Activated CD4-positive, alpha-beta T cell treated with anti-CD3 and anti-CD28 coated beads, Interleukin-2, amount 10 ng/mL, durations not matched to agents 7 days and 5 days (primary cell): ENCODE measurements around the gene GPLD1. TPM values are rescaled to one million over a fixed set of nuclear protein-coding genes. Genes with fewer than 3 reads are reported as not detected.

Experiments
- CTCF ChIA-PET: fragments of 350-600 bp; sonication (Branson Sonifier 250); formaldehyde crosslinking; loops from one replicate; lab custom pipeline; 2021; ENCODE audit warnings: antibody characterized with exemption; lab: Charles Lee
- POLR2A ChIA-PET: fragments of 350-600 bp; sonication (Branson Sonifier 250); formaldehyde crosslinking; loops from one replicate; lab custom pipeline; 2021; ENCODE audit warnings: antibody characterized with exemption; lab: Charles Lee
- DNase-seq: peaks from one replicate; pipeline ENCODE4 v3.0.0-alpha.2; 2020
- H3K27ac Mint-ChIP-seq: one replicate; pipeline ENCODE4 v1.8.0; 2021; ENCODE audit warnings: mild to moderate bottlenecking, moderate library complexity, mixed read lengths
- H3K27me3 Mint-ChIP-seq: one replicate; pipeline ENCODE4 v1.8.0; 2021; ENCODE audit warnings: mixed read lengths
- H3K36me3 Mint-ChIP-seq: one replicate; pipeline ENCODE4 v1.8.0; 2021; ENCODE audit warnings: low read depth, mixed read lengths
- H3K4me1 Mint-ChIP-seq: one replicate; pipeline ENCODE4 v1.8.0; 2021; ENCODE audit warnings: mixed read lengths
- H3K4me3 Mint-ChIP-seq: one replicate; pipeline ENCODE4 v1.8.0; 2021; ENCODE audit warnings: mild to moderate bottlenecking, moderate library complexity, mixed read lengths
- H3K9me3 Mint-ChIP-seq: one replicate; pipeline ENCODE4 v1.8.0; 2021; ENCODE audit warnings: mixed read lengths
- total RNA-seq, 2 experiments: library from RNA; stranded (reverse); gene quantifications; one replicate each; pipeline ENCODE4 v1.2.3, GENCODE V29; 2021

Gene GPLD1
- total RNA-seq, 2 experiments from 2014 or later, result 0.10 to 0.15 TPM

GRCh38 chr6:24378473-24379097 lies 110.8 kb downstream of the GPLD1 start:
- POLR2A ChIA-PET, result no interaction called here
- Mint-ChIP-seq H3K27ac (no peak overlapping the region), H3K4me1 (no peaks in the 10 kb centered on the region), H3K36me3 (no peaks in the 10 kb centered on the region), H3K4me3 (no peak overlapping the region), H3K9me3 (no peaks in the 10 kb centered on the region), H3K27me3 (peaks cover 14% of the 10 kb centered on the region)
- CTCF ChIA-PET, result interaction anchor here (0.8 to 1.0 kb wide), 2 partner anchors 14 to 45 kb away, joined by 3 read pairs; no protein-coding TSS in a partner anchor
- DNase-seq, result no peak

Other genes starting within 250 kb of the GPLD1 start
- not detected for gene DCDC2, start 131.5 kb downstream of the GPLD1 start, total RNA-seq
- gene MRS2, start 86.6 kb downstream of the GPLD1 start, total RNA-seq, result 10 to 100 TPM; 17.8 to 18.7 TPM
- gene ALDH5A1, start 5.4 kb upstream of the GPLD1 start, total RNA-seq, result 1 to 10 TPM; 3.2 to 3.6 TPM
- gene KIAA0319, start 156.6 kb upstream of the GPLD1 start, total RNA-seq, result under 1 TPM; 0.10 to 0.15 TPM
- gene TDP2, start 177.3 kb upstream of the GPLD1 start, total RNA-seq, result 10 to 100 TPM; 43.0 to 47.1 TPM
- 10 to 100 TPM; 16.0 to 18.3 TPM for gene ACOT13, start 177.5 kb upstream of the GPLD1 start, total RNA-seq
- 100 to 1,000 TPM; 138 to 153 TPM for gene C6orf62, start 229.6 kb upstream of the GPLD1 start, total RNA-seq